ENCODE data around the gene PPIP5K2.

The PPIP5K2 gene

GRCh38 chr5:103207011-103207410 is 86.9 kb downstream of the PPIP5K2 start:
- H3K27ac ChIP-seq, result no peak overlapping the region
- ChIA-PET CTCF (no interaction called here), POLR2A (ENCODE audit: low non-redundant PET) (interaction anchor here (0.8 kb wide), 1 partner anchor 260 kb away, joined by 5 read pairs; no protein-coding TSS in a partner anchor)
- DNase-seq (ENCODE audit: low spot score), result no peak
- TF ChIP-seq CTCF (conservative IDR thresholded peaks at IDR 0.05; ENCODE audit: low read depth), result no peak

- TF ChIP-seq CTCF (conservative IDR thresholded peaks at IDR 0.05; ENCODE audit: low read depth), result no peak
- ChIA-PET POLR2A (ENCODE audit: low non-redundant PET) (interaction anchor here (0.8 kb wide), 1 partner anchor 259 kb away, joined by 5 read pairs; no protein-coding TSS in a partner anchor), CTCF (no interaction called here)
- H3K27ac ChIP-seq, result no peak overlapping the region
- DNase-seq (ENCODE audit: low spot score), result no peak
These were observed 87.6 kb downstream of the PPIP5K2 start for GRCh38 chr5:103207653-103208052.

GRCh38 chr5:103208460-103208859 is 88.4 kb downstream of the PPIP5K2 start:
- CTCF ChIA-PET, result no interaction called here
- POLR2A ChIA-PET (ENCODE audit: low non-redundant PET), result no interaction called here
- H3K27ac ChIP-seq, result no peak overlapping the region

GRCh38 chr5:103209065-103209464 is 89.0 kb downstream of the PPIP5K2 start:
- CTCF ChIA-PET, result no interaction called here

More at GRCh38 chr5:103208460-103208859, 88.4 kb downstream of the PPIP5K2 start:
- TF ChIP-seq CTCF (conservative IDR thresholded peaks at IDR 0.05; ENCODE audit: low read depth), result no peak
- no peak for DNase-seq (ENCODE audit: low spot score)

GRCh38 chr5:103210952-103211351 is 90.9 kb downstream of the PPIP5K2 start:
- POLR2A ChIA-PET (ENCODE audit: low non-redundant PET), result no interaction called here
- no peak overlapping the region for H3K27ac ChIP-seq
- no peak for DNase-seq (ENCODE audit: low spot score)
- CTCF ChIA-PET, result no interaction called here
- TF ChIP-seq CTCF (conservative IDR thresholded peaks at IDR 0.05; ENCODE audit: low read depth), result no peak

More at GRCh38 chr5:103209065-103209464, 89.0 kb downstream of the PPIP5K2 start:
- POLR2A ChIA-PET (ENCODE audit: low non-redundant PET), result no interaction called here
- no peak for DNase-seq (ENCODE audit: low spot score)
- no peak for TF ChIP-seq CTCF (conservative IDR thresholded peaks at IDR 0.05; ENCODE audit: low read depth)
- H3K27ac ChIP-seq, result no peak overlapping the region

- TF ChIP-seq CTCF (conservative IDR thresholded peaks at IDR 0.05; ENCODE audit: low read depth), result no peak
- no peak overlapping the region for H3K27ac ChIP-seq
- DNase-seq (ENCODE audit: low spot score), result no peak
- POLR2A ChIA-PET (ENCODE audit: low non-redundant PET), result no interaction called here
- CTCF ChIA-PET, result interaction anchor here (0.6 kb wide), 1 partner anchor 94 kb away, joined by 3 read pairs; no protein-coding TSS in a partner anchor
These were observed 91.8 kb downstream of the PPIP5K2 start for GRCh38 chr5:103211576-103212561.

Data from RWPE1 (cell line).